Measurements from ENCODE around the gene ROBO1. TPM values are rescaled to one million over a fixed set of nuclear protein-coding genes. Genes with fewer than 3 reads are reported as not detected.

The ROBO1 gene
- total RNA-seq, 4 donors from 2014 or later = 25.0 to 42.6 (median 35.7) TPM

GRCh38 chr3:78879295-78879860 is 888.4 kb downstream of the ROBO1 start:
- Histone ChIP-seq H3K27me3 (no peaks in the 10 kb centered on the region), H3K4me1 (peaks cover 0 to 5% (median 0%) of the 10 kb centered on the region in 3 donors), H3K9me3 (no peaks in the 10 kb centered on the region), H3K36me3 (no peaks in the 10 kb centered on the region), H3K27ac (no peak overlapping the region), H3K4me3 (no peak overlapping the region)
- intact Hi-C loops (cut with DNase I) = no loop called here
- no peak for DNase-seq
- 62 to 66% methylated on average over 7 of the region's 7 CpGs for WGBS, 2 donors
- no peak for TF ChIP-seq POLR2A (IDR thresholded peaks at IDR 0.05)
- TF ChIP-seq, protein P1, sequence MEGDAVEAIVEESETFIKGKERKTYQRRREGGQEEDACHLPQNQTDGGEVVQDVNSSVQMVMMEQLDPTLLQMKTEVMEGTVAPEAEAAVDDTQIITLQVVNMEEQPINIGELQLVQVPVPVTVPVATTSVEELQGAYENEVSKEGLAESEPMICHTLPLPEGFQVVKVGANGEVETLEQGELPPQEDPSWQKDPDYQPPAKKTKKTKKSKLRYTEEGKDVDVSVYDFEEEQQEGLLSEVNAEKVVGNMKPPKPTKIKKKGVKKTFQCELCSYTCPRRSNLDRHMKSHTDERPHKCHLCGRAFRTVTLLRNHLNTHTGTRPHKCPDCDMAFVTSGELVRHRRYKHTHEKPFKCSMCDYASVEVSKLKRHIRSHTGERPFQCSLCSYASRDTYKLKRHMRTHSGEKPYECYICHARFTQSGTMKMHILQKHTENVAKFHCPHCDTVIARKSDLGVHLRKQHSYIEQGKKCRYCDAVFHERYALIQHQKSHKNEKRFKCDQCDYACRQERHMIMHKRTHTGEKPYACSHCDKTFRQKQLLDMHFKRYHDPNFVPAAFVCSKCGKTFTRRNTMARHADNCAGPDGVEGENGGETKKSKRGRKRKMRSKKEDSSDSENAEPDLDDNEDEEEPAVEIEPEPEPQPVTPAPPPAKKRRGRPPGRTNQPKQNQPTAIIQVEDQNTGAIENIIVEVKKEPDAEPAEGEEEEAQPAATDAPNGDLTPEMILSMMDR (IDR thresholded peaks at IDR 0.05) = no peak

DNA sequence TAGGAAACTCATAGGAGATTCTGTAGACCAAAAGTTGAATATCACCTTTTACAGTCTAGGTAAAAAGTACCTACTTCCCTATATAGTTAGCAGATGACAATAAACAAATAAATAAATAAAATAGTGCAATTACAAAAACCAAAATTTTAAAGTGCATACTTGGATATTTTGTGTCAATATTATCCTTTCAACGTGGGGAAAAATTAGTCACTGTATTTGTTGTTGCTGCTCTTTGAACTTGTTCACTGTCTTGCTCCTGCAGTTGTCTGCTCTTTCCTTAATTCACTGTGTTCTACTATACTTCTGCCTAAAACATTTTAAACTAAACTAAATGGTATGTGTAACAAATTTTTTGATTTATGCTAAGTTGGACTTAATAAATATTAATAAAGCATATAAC is 889.0 kb downstream of the ROBO1 start:
- Histone ChIP-seq H3K4me3 (no peak overlapping the region), H3K27ac (no peak overlapping the region), H3K27me3 (no peaks in the 10 kb centered on the region), H3K36me3 (no peaks in the 10 kb centered on the region), H3K4me1 (peaks cover 0 to 5% (median 0%) of the 10 kb centered on the region in 3 donors), H3K9me3 (no peaks in the 10 kb centered on the region)
- DNase-seq = no peak
- intact Hi-C loops (cut with DNase I) = no loop called here
- WGBS, 2 donors = 14 to 22% methylated on average over 1 of the region's 1 CpG
- TF ChIP-seq, protein P1 (IDR thresholded peaks at IDR 0.05) = no peak
- no peak for TF ChIP-seq POLR2A (IDR thresholded peaks at IDR 0.05)

DNA sequence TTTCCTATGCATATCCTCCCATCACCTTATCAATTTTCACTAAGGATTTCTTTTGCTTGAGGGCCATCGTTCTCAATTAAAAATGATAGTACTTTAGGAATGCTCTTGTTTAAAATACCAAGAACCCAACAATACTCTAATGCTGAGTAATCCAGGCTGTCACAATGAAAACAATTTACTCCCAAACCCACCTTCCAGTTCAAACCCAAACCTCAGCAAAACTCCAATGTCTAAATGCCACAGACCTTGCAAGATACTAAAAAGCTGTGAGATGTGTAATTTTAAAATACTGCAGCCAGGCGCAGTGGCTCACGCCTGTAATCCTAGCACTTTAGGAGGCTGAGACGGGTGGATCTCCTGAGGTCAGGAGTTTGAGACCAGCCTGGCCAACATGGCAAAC is 889.8 kb downstream of the ROBO1 start:
- TF ChIP-seq, protein P1 (IDR thresholded peaks at IDR 0.05) = no peak
- no peak for TF ChIP-seq POLR2A (IDR thresholded peaks at IDR 0.05)
- no peak for DNase-seq
- WGBS, 2 donors = 84 to 86% methylated on average over 4 of the region's 4 CpGs
- Histone ChIP-seq H3K4me3 (no peak overlapping the region), H3K36me3 (no peaks in the 10 kb centered on the region), H3K27ac (no peak overlapping the region), H3K9me3 (no peaks in the 10 kb centered on the region), H3K27me3 (no peaks in the 10 kb centered on the region), H3K4me1 (peaks cover 0 to 5% (median 0%) of the 10 kb centered on the region in 3 donors)
- intact Hi-C loops (cut with DNase I) = no loop called here

DNA sequence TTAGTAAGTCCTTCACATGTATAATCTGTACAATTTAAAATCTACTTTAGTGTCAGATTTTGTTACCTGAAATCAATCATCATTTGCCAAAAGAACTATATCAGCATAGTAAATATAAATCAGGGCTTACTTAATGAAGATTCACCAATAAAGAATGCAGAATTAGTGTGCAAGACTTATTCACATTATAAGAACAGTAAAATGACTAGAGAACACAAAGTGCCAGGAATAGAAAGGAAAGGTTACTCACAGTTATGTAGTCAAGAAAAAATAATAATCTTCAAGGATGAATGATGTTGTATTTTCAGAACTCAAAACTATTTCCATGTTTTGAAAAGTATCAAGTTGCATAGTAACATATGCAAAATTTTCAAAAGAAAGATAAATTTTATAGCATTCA is 891.9 kb downstream of the ROBO1 start:
- Histone ChIP-seq H3K27me3 (no peaks in the 10 kb centered on the region), H3K9me3 (no peaks in the 10 kb centered on the region), H3K27ac (no peak overlapping the region), H3K4me1 (peaks cover 0 to 5% (median 0%) of the 10 kb centered on the region in 3 donors), H3K4me3 (no peak overlapping the region), H3K36me3 (no peaks in the 10 kb centered on the region)
- intact Hi-C loops (cut with DNase I) = no loop called here
- TF ChIP-seq POLR2A (IDR thresholded peaks at IDR 0.05) = no peak
- TF ChIP-seq, protein P1 (IDR thresholded peaks at IDR 0.05) = no peak
- DNase-seq = no peak

DNA sequence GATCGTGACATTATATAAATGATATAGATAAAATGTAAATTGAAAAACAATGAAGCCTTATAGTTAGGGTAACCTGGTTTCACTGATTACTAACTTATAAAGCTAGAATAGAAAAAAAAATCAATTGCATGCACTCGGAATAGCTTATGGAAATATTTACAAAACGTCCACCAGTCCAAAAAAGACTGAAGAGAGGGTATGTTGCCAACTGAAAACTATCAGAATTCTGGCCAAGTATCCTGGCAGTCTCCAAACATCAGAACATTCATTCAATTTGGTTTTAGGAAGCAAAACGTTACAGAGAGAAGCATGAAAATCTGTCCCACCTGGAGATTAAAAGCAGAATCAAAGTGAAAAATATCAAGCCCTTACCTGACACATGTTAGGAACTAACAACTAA is 892.4 kb downstream of the ROBO1 start:
- 33 to 45% methylated on average over 4 of the region's 4 CpGs for WGBS, 2 donors
- H3K4me1 ChIP-seq = peaks cover 0 to 5% (median 0%) of the 10 kb centered on the region in 3 donors
- intact Hi-C loops (cut with DNase I) = no loop called here
- TF ChIP-seq POLR2A (IDR thresholded peaks at IDR 0.05) = no peak
- TF ChIP-seq, protein P1 (IDR thresholded peaks at IDR 0.05) = no peak
- no peak for DNase-seq
- no peak overlapping the region for H3K27ac ChIP-seq
- no peaks in the 10 kb centered on the region for H3K36me3 ChIP-seq
- no peak overlapping the region for H3K4me3 ChIP-seq
- no peaks in the 10 kb centered on the region for H3K27me3 ChIP-seq
- H3K9me3 ChIP-seq = no peaks in the 10 kb centered on the region
